Neural crest cell (in vitro differentiated cells): Measurements from ENCODE around the gene FBXO11. TPM values are rescaled to one million over a fixed set of nuclear protein-coding genes. Genes with fewer than 3 reads are reported as not detected.

ENCODE experiments used
- DNase-seq: peaks from one replicate; pipeline ENCODE4 v3.0.0; 2021; ENCODE audit warnings: low read depth, mixed read lengths, low spot score
- H3K27ac Mint-ChIP-seq: one replicate; pipeline ENCODE4 v1.8.0; 2021; ENCODE audit warnings: mild to moderate bottlenecking, mixed read lengths; ENCODE audit not compliant: unreplicated experiment
- H3K27me3 Mint-ChIP-seq: 2 replicates; pipeline ENCODE4 v1.8.0; 2021; ENCODE audit warnings: low read depth, mild to moderate bottlenecking, mixed read lengths
- H3K36me3 Mint-ChIP-seq: 2 replicates; pipeline ENCODE4 v1.8.0; 2021; ENCODE audit warnings: low read depth, mild to moderate bottlenecking, mixed read lengths
- H3K4me1 Mint-ChIP-seq: 2 replicates; pipeline ENCODE4 v1.8.0; 2021; ENCODE audit warnings: mixed read lengths
- H3K4me3 Mint-ChIP-seq: one replicate; pipeline ENCODE4 v1.8.0; 2021; ENCODE audit warnings: mild to moderate bottlenecking, mixed read lengths
- H3K9me3 Mint-ChIP-seq: 2 replicates; pipeline ENCODE4 v1.8.0; 2021; ENCODE audit warnings: mixed read lengths
- total RNA-seq: library from RNA; stranded (reverse); gene quantifications from 2 replicates; pipeline ENCODE4 v1.2.1, GENCODE V29; 2021
- TF ChIP-seq, protein P1 (sequence below): fragments of 200-600 bp; sonication (generic); conservative IDR thresholded peaks from 2 replicates; pipeline ENCODE4 v1.5.0; 2021; ENCODE audit warnings: antibody characterized with exemption, mild to moderate bottlenecking

The FBXO11 gene
- total RNA-seq, 1 donor from 2014 or later, result 86.3 TPM

DNA sequence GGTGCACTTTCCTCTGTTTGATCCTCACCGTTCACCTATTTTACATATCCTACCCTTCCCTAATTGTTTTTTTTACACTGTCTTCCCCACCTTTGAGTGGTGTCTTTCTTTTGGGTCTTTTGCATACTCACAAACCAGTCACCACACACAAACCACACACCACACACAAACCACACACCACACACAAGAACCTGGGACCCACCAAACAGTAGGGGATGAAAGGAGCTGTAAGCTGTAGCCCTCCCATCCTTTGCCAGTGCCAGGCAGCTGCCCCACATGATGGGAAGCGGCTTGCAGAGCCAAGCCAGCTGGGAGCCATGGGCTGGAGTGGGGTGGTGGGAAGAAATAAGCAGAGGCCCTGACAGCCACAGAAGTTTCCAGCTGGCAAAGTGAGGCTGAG lies 162.2 kb downstream of the FBXO11 start:
- H3K27ac Mint-ChIP-seq, result no peak overlapping the region
- H3K27me3 Mint-ChIP-seq, result no peaks in the 10 kb centered on the region
- peaks cover 5% of the 10 kb centered on the region for H3K4me1 Mint-ChIP-seq
- H3K9me3 Mint-ChIP-seq, result peaks cover 6% of the 10 kb centered on the region
- no peak for DNase-seq
- no peak overlapping the region for H3K4me3 Mint-ChIP-seq
- TF ChIP-seq, protein P1, sequence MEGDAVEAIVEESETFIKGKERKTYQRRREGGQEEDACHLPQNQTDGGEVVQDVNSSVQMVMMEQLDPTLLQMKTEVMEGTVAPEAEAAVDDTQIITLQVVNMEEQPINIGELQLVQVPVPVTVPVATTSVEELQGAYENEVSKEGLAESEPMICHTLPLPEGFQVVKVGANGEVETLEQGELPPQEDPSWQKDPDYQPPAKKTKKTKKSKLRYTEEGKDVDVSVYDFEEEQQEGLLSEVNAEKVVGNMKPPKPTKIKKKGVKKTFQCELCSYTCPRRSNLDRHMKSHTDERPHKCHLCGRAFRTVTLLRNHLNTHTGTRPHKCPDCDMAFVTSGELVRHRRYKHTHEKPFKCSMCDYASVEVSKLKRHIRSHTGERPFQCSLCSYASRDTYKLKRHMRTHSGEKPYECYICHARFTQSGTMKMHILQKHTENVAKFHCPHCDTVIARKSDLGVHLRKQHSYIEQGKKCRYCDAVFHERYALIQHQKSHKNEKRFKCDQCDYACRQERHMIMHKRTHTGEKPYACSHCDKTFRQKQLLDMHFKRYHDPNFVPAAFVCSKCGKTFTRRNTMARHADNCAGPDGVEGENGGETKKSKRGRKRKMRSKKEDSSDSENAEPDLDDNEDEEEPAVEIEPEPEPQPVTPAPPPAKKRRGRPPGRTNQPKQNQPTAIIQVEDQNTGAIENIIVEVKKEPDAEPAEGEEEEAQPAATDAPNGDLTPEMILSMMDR, result no peak
- peaks cover 3% of the 10 kb centered on the region for H3K36me3 Mint-ChIP-seq

DNA sequence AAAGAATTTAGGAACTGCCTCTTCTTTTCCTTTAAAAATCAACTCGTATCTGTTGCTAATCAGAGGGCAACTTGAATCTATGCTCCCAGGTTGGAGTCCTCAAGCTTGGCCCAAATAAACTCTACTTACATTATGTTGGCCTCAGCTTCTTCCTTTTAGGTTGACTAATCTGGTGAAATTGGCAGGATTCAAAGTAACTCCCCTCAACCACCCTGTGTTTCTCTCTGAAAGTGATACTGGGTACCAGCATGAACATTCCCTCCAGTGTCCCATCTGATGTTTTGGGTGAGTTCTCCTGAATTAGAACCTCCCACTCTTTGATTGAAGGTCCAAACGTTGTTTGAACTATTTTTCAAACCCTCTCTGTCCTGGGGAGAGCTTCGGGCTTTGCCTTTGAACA lies 164.7 kb downstream of the FBXO11 start:
- H3K27ac Mint-ChIP-seq, result no peak overlapping the region
- H3K4me3 Mint-ChIP-seq, result no peak overlapping the region
- no peaks in the 10 kb centered on the region for H3K36me3 Mint-ChIP-seq
- no peak for DNase-seq
- TF ChIP-seq, protein P1, result no peak
- H3K27me3 Mint-ChIP-seq, result no peaks in the 10 kb centered on the region
- peaks cover 5% of the 10 kb centered on the region for H3K4me1 Mint-ChIP-seq
- peaks cover under 1% of the 10 kb centered on the region for H3K9me3 Mint-ChIP-seq

DNA sequence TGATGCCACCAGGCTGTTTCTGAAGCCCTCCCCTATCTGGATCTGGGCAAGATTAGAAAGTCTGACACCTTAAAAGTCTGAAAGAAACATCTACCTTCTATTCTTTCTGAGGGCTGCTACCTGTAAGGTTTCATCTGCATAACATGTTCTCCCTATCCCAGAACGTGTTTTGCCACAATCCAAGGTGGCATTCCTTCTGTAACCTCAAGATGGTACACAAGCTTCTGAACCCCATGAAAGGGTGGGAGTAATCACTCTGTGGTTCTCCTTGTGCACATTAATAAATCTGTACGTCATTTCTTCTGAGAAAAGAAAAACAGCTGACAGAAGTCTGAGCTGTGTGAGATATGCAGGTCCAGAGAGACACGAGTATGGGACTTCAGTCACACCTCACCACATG lies 165.2 kb downstream of the FBXO11 start:
- Mint-ChIP-seq H3K36me3 (no peaks in the 10 kb centered on the region), H3K27ac (no peak overlapping the region), H3K4me1 (peaks cover 5% of the 10 kb centered on the region), H3K4me3 (no peak overlapping the region), H3K9me3 (no peaks in the 10 kb centered on the region), H3K27me3 (no peaks in the 10 kb centered on the region)
- TF ChIP-seq, protein P1, result no peak
- DNase-seq, result no peak

Other genes starting within 250 kb of the FBXO11 start
- 213 TPM in 2 replicates for gene MSH6, start 123.4 kb downstream of the FBXO11 start, total RNA-seq